C4-2B (cell line): ENCODE measurements around the gene NRXN3.

Source experiments
- CTCF ChIP-seq: fragments of 450-650 bp; conservative IDR thresholded peaks from 2 replicates; pipeline ENCODE4 v1.5.1; 2017; ENCODE audit warnings: mild to moderate bottlenecking
- ZFX ChIP-seq: fragments of 450-650 bp; IDR thresholded peaks from 2 replicates; pipeline ENCODE4 v1.6.1; 2017

- no peak for TF ChIP-seq CTCF
- TF ChIP-seq ZFX: no peak
Observed at GRCh38 chr14:78242086-78242485, 71.9 kb downstream of the NRXN3 start.
